ENCODE data around the gene HEMK1. TPM values are rescaled to one million over a fixed set of nuclear protein-coding genes. Genes with fewer than 3 reads are reported as not detected.

The HEMK1 gene
- total RNA-seq, 1 donor from 2014 or later: 4.5 TPM

DNA sequence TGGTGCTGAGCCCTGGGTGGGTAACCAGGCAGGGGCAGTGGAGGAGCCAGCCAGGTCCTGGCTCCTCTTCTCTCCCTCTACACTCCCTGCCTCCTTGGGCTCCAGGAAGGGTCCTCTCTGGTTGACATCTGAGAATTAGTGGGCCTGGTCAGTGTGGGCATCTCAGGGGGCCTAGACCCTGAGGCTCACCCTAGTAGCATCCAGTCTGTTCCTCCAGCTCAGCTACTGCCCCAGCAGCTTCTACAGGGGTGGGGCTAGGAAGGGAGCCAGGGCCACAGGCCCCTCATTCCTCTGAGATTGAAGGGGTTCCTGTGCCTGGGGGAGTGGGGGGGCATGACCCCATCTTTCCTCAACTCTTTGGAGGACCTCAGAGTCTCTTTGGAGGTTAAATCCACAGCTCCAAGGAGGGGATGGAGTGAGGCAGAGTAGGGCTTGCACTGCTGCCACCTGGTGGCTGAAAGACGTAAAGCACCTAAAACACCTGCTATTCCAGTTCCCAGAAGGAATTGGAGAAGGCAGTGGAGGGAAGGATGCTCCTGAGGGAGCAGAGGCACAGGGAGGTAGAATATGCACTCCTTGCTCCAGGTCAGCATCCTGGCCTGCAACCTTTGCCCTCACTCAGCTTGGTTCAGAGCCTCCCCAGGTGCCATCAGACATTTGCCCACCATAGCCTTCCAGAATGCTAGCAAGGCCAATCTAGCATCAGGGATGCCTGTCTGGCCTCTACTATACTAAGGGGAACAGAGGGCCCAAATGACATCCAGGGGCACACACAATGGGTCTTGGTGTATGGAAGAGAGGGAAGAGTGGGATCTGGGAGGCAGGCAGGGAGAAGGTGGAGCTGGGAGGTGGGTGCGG, 26.9 kb upstream of the HEMK1 start:
- no peak for FAIRE-seq
- DNase-seq (ENCODE audit: low spot score in 2 of 2): peak; percentile 68 to 91

DNA sequence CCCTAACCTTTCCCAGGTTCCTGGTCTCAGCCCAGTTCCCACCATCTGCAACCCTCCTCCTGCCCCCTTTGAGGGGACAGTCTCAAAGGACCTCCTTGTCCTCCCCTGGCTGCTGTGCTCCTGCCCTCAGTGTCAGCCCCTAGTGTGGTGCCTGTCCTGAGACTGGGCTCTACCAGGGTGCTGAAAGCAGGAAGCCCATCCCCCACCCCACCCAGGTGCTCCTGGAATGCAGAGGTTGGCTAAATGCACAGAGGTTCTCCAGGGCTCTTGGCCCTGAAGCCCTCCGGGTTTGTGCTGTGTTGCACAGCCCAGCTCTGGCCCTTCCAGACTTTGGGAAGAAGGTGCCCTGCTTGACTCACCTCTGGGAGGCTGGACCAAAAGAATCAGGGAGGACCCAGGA, 23.5 kb upstream of the HEMK1 start:
- DNase-seq (ENCODE audit: low spot score in 2 of 2): no peak
- no peak for FAIRE-seq

DNA sequence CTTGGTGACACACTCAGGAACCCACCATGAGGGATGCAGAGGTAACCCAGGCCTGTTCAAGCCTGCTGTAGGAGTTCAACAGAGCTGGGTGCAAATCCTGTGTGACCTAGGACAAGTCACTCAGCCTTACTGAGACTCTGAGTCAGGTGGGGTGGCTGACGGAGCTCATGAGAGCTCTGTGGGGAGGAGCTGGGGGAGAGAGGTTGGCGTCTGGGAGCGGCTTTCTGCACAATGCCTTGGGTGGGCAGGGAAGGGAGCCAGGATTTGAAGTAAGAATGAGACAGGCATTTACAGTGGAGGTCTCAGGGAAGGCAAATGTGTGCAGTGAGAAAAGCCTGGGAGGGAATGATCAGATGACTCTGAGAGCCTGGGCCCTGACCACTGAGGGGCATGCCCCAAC, 20.1 kb upstream of the HEMK1 start:
- FAIRE-seq (no peak), DNase-seq (ENCODE audit: low spot score in 2 of 2) (no peak)

DNA sequence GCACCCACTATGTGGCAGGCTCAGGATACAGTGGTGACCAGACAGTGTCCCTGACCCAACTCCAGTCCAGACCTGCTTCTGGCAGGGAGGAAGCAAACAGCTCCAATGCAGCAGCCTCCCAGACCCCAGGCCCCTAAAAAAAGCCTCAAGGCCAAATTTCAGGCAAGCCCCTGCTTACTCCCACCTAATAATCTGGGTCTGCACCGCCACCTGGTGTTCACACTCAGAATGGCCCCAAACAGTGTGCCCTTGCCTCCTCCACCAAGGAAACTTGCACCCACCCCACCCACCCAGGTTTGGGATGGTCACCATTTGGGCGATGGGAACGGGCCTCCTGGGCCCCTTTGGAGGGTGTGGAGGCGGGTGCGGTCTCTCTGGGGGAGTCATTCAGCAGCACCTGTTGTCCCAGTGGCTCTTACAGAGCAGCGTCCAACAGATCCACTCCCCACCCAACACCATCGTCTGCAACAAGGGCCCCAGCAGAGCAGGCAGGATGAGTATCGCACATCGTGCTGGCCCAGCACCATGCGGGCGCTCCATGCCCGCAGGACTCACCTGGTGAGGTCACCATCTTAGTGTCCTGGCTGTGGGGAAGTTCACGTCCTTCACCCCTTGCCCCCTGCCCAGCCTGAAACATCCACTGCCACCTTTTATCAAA, 19.1 kb upstream of the HEMK1 start:
- FAIRE-seq (no peak), DNase-seq (ENCODE audit: low spot score in 2 of 2) (peak in 1 of 2 donors; percentile 76)

DNA sequence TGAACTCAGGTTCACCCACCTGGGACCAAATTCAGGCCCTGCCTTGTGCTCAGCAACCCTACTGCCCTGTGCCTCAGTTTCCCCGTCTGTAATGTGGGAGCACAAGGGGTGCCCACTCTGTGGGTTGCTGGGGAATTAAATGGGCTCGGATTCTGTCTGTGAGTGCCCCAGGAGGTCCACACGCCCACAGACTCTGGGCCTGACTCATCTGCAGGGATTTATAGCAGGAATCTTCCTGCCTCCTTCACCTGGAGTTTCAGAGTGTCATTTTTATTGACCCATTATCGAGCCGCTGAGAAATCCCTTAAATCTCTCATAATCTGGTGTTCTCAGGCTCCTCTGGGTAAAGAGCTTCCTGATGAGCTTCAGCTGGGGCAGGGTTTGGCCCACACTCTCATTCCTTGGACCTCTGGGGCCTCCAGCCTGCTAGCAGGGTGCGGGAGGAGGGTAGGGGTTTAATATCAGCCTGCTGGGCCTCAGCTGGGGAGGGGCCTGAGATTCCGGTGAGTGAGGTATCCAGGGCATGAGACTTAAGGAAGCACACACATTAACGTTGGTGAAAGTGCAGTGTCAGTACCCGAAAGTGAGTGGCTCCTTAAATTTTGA, 18.2 kb upstream of the HEMK1 start:
- no peak for DNase-seq (ENCODE audit: low spot score in 2 of 2)
- FAIRE-seq: no peak

DNA sequence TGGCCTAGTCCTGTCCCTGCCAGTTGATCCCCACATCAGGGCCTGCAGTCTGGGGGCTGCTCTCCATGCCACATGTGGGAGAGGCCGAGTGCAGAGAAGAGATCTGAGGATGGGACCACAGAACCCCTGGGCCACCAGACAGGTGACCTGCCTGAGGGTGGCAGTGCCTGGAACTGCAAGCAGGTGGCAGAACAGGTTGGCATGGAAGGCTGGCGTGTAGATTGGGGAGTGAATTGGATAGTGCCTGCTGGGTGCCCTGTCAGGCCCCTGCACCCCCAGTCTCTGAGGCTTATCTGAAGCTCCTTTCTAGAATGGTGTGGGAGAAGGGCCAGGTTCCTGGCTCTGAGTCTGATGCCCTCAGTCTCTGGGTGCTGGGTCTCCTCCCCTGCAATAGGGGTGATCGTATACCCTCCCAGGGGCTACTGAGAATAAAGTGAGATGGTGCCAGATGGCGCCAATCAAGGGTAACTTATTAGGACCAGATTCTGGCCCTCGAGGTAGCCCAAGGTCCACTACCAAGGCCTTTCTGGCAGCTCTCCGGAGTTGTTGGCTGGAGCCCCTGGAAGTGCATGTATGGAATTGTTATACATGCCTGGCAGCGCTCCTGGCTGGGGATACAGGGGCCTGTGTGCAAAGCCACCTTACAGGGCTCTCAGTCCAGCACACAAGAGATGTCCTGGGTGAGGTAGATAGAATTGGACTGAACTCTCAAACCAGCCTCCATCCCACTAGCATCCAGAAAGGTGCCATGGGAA, 17.5 kb upstream of the HEMK1 start:
- DNase-seq (ENCODE audit: low spot score in 2 of 2) (no peak), FAIRE-seq (no peak)

DNA sequence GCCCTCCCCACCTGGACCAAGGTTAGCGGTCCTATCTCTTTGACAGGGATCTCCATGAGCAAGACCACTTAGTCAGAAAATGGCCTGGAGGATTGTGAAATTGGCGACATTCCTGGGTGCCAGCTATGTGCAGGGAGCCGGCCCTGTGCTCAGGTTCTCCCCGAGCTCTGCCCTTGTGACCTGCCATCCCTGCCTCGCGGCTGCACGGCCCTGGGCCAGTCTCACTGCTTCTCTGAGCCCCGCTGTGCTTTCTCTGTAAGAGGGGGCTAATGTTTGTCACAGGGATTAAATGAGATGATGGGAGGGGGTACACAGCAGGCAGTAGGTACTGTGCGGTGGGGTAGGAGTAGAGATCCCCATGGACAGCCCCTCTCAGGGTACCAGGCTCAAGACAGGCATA, 16.7 kb upstream of the HEMK1 start:
- no peak for FAIRE-seq
- DNase-seq (ENCODE audit: low spot score in 2 of 2): no peak

DNA sequence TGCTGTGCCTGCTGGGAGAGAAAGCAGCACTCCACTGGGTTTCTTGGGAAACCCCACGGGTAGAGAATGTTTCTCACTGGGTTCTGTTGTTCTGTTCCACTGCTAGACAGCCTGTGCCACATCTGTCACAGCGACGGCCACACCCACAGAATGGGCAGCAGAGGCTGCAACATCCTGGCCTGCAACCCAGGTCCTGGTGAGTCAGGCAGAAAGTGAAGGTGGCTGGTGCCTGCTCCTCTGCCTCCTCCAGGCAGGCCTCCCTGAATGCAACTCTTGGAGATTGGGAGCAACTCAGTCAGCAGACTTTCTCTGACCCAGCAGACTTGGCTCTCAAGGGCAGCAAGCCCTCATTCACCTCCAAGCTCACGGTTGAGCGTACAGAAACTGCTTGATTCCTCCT, 14.8 kb upstream of the HEMK1 start:
- DNase-seq (ENCODE audit: low spot score in 2 of 2) (no peak), FAIRE-seq (no peak)

DNA sequence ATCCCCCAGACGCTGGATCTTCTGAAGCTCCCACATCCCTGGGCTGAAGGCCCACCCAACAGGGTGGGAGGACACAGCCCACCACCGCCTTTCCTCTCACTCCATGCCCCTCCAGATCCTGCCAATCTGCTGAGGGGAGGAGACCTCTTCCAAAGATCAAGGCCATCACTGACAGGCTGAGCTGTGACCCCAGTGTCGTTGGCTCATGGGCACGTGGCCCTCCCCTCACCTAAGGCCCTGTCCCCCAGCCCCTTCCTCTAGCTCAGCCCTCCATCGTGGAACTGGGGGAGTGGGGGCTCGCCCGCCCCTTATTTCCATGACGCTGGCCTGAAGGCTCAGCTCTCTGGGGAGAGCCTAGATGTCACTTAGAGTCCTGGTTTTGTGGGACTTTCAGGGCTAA, 12.2 kb upstream of the HEMK1 start:
- DNase-seq (ENCODE audit: low spot score in 2 of 2) (no peak), FAIRE-seq (no peak)

DNA sequence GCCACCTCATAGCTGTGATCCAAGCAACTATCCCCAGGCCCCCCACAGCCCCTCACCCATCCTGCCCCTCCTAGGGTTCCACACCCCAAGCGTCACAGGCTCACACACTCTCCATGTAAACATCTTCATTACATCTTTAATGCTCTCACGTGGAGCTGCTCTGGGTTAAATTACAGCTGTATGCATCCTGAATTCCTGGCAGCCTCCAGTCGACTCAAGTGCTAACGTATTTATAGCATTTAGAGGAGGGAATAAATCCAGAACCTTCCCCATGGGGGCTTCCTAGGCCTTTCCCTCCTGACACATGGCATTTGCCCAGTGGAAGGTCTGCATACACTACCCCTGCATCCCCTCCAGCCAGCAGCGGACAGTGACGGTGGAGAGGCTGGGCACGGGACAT, 11.4 kb upstream of the HEMK1 start:
- DNase-seq (ENCODE audit: low spot score in 2 of 2) (no peak), FAIRE-seq (no peak)

DNA sequence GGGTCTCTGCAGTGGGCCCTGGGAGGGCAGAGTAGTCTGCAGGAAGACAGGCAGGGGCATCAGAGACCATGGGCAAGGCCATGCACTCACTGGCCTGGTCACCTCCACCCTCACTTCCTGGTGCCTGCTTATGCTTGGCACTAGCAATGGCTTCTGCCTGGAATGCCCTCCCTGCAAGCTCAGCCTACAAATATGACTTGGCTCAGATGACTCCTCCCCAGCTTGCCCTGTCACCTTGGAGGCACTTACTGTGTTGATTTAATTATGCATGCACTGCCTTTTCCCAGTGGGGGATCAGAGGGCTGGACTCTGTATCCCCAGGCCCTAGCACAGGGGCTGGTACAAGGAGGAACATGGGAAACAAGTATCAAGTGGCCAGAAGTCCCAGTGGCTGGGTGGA, 9.6 kb upstream of the HEMK1 start:
- FAIRE-seq (no peak), DNase-seq (ENCODE audit: low spot score in 2 of 2) (no peak)

DNA sequence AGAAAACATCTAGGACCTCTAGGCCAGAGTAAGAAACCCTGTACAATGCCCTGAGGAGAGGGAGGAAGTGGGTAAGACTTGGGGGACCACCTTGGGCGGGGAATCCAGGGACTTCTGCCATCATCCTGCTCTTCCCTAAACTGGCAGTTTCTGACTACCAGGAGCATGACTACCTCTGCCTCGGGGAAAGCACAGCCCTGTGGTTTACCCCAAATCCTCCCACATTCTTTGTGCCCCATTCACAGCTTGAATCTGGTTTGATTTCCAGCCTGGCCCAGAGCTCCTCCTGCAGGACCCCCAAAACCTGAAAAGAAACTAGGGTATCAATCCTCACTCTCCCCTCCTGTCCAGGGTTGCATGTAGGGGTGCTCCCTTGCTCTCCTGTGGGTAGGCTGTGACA, 6.5 kb upstream of the HEMK1 start:
- FAIRE-seq: no peak
- DNase-seq (ENCODE audit: low spot score in 2 of 2): no peak

DNA sequence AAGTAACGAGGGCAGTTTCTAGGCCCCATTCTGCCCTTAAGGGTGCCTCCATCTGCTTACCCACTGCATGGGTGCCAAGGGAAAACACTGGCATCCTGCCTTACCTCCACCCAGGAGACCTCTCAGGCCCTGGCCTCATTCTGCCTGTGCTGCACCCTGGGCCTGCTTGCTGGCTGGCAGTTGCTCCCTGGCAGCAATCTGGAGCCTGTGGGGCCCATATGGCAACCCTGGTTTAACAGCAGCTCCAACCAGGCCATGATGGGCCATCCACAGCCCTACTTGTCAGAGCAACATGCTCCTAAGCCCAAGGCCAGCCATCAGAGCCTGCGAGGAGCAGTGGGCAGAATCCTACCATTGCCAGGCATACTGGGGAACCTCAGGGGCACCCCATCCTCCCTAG, 5.5 kb upstream of the HEMK1 start:
- FAIRE-seq (no peak), DNase-seq (ENCODE audit: low spot score in 2 of 2) (no peak)

DNA sequence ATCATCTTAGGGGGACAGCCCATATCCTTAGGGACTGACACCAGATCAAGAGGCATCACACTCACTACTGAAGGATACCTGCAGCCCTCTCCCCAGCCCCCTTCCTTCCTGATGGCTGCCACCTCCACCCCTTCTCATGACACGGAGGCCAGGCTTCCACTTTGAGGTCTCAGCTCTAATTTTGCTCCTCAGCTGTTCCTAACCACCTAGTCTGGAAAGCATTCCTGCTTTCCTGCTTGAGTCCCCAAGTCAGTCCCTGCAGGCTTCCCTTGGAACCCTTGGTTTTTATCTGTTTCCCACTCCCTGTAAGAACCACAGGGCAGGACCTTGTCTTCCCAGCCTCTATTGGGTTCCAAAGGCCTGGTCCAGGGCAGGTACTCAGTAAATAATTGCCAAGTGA, 5.0 kb upstream of the HEMK1 start:
- FAIRE-seq (no peak), DNase-seq (ENCODE audit: low spot score in 2 of 2) (no peak)

DNA sequence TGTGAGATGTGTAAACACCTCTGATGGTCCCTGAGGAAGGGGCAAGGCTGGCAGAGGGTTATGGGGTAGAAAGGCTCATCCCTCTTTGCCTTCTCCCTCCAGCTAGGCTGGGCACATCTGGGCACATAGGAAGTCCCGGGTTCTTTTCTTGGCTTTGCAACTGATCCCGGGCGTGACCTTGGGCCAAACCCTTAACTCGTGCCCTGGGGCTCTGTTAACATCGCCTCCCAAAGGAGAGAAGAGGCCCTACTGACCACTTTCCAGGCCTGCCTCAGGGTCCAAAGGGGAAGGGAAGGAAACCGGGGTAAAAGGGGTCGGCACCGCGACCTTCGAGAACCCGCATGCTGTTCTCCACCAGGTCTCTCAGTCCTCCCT, 2.3 kb upstream of the HEMK1 start:
- no peak for FAIRE-seq
- DNase-seq (ENCODE audit: low spot score in 2 of 2): no peak

DNA sequence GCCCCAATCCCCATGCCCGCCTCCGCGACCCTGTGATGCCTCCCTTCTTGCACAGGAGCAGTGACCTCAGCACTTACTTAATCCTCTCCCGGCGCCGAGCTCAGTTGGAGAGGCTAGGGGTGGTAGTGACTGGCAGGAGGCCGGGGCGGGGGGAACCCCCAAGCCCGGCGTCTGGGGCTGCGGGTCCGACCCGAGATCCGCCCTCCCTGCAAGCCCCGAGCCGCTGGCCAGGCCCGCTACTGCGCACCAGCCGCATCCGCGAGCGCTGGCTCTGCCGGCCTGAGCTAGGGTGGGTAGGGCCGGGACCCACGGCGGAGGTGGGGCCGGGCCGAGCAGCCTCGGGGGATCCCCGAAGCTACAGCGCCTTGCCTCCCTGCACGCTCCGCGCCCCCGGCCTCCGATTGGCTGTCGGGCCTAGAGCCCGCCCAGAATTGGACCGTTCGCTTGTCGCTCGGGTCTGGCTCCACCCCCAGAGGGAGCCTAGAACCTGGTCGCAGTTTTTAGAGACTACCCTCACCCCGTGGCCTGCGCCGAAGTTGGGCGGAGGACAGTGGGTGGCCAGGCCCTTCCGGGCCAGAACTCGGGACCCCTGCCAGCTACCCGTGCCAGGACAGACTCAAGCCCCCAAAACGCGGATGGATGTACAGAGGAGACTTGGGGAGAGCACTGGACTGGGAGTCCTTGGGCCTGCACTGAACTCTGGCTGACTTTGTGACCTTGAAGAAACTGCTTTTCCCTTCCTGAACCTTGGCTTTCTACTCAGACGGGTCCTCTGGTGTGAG, 1.7 kb upstream of the HEMK1 start, which contains the start of gene C3orf18:
TSS of gene C3orf18 (minus strand) at position 362 of the 782 bp plus-strand sequence. CDS start 2,048 bp downstream, outside the sequence.
- peak; percentile 97 to 99 for DNase-seq (ENCODE audit: low spot score in 2 of 2)
- FAIRE-seq: no peak

DNA sequence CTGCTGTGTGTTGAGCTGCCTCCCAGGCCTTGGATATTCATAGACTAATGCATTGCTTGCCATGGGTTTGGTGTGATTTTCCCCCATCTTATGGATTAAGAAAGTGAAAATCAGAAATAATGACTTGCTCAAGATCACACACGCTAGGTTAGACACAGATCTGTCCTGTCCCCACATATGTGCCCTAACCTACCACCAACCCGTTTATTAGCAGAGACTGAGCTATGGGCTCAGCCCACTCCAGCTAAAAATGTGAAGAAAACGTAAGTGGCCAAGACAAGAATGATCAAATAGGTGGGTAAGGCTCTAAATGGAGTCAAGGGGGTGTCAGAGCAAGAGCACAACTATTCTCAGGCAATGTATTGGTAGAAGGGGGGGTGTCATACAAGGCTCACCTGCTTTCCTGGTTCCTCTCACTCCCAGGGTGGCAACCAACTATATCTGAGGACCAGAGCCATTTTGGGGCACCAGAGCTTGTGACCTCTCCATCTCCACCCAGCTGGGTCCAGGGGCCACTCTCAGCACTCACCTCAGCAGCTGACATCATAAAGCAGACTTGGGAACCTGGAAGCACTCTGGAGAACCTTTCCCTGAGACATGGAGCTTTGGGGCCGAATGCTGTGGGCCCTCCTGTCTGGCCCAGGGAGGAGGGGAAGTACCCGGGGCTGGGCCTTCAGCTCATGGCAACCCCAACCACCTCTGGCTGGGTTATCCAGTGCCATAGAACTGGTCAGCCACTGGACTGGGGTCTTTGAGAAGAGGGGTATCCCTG, 1.4 kb downstream of the HEMK1 start:
- DNase-seq (ENCODE audit: low spot score in 2 of 2) (no peak), FAIRE-seq (no peak)

DNA sequence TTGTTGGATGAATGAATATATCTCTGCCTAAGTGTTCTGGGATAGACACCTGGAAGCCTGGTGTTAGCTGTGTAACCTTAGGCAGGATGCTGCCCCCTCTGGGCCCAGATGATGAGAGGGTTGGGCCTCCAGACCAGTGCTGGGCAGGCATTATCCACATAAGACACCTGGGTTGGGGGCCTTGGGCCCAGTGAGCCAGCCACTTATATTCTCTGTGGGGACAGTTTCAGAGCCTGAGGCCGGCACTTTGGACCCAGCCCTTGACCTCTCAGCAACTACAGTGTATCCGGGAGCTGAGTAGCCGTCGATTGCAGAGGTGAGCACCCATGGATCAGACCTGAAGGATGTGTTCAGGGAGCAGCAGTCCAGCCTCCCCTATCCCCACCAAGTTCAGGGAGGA, 2.2 kb downstream of the HEMK1 start:
- DNase-seq (ENCODE audit: low spot score in 2 of 2) (no peak), FAIRE-seq (no peak)

DNA sequence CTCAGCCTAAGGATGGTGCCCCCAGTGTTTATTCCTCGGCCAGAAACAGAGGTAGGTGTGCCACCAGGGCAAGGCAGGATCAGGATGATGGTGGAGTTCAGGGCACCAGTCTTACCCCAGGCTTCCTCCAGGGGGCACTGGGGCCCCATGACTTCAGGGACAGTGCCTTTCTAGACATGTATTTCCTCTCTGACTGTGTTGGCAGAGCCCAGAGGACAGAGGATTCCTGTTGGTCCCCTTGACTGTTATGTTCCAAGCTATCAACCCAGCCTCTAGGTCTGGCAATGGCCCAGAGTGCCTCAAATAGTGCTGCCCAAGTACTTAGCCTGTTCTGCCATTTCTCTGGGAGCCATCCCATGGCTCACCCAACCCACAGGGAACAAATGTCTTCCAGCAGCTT, 2.8 kb downstream of the HEMK1 start:
- no peak for FAIRE-seq
- DNase-seq (ENCODE audit: low spot score in 2 of 2): peak; percentile 63 to 80

All from frontal cortex (tissue), 4 donors.